HG03457 (cell line): ENCODE results near the gene IFFO2.

Experiments
- ATAC-seq: cut with Tn5 transposase; IDR thresholded peaks from one replicate; pipeline ENCODE4 v1.9.1; 2021; ENCODE audit warnings: moderate number of reproducible peaks; ENCODE audit not compliant: unreplicated experiment

IFFO2 gene

GRCh38 chr1:18951818-18952391 lies 4.6 kb downstream of the IFFO2 start:
- peak; percentile 32 for ATAC-seq

DNA sequence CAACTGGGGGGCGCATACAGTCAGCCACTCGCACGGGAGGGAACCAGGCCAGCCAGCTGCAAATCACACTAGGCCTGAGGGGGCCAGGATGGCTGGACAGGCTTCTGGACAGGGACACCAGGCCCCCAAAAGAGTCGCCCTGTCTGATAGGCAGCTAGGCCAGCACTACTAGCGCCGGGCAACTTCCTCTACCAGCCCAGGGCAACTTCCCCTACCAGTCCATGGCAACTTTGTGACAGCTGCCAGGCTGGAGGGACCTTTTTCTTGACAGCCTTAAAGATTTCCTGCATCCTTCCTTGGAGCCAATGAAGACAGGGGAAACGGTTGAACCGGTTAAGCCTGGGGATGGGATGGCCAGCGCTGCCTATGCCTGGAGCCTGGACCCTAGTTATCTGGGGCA lies 5.1 kb downstream of the IFFO2 start:
- no peak for ATAC-seq

GRCh38 chr1:18950401-18951026 lies 6.0 kb downstream of the IFFO2 start:
- no peak for ATAC-seq

DNA sequence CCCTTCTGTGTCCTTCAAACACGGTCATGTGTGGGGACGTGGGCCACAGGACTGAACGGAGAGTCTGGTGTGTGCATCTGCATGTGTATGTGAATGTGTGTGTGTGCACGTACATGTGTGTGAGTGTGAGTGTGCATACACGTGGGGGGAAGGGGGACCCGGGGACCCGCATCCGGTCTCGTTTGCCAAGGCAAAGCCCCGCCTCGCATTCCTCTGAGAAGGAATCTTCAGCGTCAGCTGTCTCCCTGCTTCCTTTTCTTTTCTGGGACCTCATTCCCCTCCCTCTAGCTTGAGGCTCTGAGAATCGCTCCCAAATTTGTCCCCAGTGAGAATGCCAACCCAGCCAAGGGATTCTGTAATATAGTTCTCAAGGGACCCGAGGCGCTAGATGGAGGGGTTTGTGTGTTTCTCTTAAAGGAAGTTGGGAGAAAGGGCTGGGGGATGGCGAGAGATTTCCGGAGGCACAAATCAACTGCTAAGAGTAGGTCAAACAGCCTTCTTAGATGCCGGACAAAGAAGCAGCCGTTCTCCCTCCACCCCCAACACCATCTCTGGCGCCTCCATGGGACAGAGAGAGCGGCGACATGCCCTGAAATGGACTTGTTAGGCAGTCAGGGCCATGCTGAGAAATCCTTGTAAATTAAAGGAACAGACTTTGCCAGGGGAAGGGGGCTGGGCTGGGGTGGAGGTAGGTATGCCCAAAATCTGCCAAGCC lies 6.6 kb downstream of the IFFO2 start:
- no peak for ATAC-seq

DNA sequence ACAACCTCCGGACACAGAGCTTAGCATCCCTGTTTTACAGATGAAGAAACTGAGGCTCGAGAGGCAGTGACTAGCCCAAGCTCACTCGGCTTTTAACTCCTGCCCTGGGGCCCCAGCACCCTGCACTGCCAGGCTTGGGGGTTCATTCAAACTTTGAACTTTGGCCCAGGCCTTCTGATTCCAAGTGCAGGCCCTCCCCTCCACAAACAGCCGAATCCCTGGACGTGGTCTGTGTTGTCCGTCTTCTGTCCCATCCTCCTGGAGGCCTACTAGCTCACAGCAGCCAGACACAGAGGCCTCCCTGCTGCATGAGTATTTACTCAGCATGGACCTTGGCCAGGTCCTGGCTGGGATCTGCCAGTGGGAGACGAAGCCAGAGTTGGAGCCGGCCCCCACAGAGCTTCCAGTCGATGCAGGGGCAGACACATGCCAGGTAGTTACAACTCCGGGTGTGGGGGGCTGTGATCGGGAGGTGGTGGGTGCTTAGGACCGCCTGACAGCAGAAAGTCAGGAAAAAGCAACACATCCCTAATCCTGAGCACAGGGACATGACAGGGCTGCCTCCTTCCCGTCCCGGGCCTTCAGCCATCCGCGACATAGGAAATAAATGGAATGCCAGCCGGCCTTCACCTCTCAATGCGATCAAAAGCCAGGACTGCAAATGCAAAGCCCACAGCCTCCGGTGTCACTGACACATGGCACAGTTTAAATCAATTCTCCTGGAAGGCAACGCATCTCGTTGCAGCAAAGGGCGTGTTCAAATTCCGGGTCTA lies 7.4 kb downstream of the IFFO2 start:
- no peak for ATAC-seq

DNA sequence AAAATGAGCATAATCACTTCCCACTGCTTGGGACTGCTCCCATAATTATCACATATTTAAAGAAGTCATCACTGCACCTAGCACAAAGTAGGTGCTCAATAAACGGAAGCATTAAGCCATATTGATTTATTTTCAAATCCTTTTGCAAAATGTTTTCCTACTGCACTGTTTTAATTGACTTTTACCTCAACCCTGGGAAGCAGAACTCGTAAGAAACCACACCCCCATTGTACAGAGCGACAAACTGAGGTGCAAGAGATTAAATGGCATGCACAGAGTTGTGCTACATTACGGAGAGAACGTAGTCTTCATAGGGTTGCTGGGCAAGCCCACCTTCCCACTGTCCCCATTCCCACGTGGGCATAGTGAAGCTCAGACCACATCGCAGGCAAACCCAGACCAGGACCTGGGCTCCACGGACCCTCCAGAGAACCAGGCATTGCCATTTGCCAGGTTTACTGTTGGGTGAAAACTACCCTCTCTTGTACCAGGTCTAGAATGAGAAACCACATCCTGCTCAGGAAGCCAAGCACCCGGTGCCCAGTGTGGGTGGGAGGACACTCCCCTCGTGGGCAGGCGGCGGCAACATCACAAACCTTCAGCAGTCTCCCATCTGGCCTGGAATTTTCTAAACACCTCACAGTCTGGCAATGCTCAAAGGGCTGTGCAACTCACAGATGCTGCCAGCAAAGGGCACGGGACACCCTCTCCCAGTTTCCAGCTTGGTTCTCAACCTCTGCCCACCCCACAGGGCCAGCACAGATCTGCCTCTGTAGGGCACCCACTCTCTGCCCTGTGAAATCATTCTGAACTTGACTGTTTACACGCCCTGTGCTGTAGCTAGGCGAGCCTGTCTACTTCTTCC lies 8.2 kb downstream of the IFFO2 start:
- ATAC-seq, result no peak

- ATAC-seq, result no peak
Measured at GRCh38 chr1:18947570-18947969, 8.9 kb downstream of the IFFO2 start.

DNA sequence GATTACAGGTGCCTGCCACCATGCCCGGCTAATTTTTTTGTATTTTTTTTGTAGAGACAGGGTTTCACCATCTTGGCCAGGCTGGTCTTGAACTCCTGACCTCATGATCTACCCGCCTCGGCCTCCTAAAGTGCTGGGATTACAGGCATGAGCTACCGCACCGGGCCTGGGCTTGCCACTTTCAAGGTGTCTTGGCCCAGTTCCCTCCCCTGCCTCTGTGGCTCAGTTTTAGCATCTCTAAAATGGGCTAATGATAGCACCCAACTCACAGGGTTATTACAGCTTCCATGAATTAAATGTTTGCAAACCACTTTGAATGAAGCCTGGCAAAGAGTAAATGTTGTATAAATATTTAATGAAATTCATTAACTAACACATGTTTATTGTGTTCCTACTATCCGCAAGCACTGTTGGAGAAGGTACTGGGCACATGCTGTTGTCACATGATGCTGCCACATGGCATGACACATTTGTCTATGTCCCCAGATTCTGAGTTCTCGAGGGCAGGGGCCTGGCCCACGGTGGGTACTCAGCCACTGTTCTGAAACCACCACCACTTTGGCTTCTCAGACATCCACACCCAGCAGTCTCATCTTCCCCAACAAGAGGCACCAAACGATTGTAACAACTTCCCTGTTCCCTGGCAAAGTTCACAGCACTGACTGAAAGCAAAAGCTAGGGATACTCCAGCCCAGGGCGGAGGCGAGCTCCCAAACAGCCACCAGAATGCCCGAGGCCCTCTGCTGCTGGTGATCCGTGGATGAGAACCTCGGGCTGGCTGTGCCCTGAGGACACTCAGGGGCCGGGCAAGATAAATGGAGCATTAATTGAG lies 9.7 kb downstream of the IFFO2 start:
- ATAC-seq, result no peak

DNA sequence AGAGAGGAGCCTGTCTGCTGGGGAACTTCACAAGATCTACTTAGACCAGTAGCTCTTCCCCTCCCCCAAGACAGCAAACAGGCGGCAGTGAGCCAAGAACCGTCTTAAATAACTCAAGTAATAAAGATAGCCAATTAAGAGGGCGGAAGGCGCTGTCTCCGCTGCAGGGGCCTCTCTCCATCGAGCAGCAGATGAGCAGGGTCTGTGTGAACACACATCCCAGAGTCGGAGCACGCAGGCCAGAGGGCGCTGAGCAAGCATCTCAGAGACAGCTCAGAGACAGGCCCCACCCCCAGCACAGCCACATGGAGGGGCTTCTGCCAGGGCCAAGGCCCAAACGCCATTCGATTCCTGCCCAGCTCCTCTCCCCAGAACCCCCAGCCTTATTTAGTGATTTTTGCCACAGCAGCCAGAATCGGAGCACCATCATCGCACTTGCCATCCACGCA lies 11.1 kb downstream of the IFFO2 start:
- ATAC-seq, result no peak

- no peak for ATAC-seq
Measured at GRCh38 chr1:18944810-18945209, 11.7 kb downstream of the IFFO2 start.

GRCh38 chr1:18943914-18944572 lies 12.4 kb downstream of the IFFO2 start:
- no peak for ATAC-seq

- no peak for ATAC-seq
Measured at GRCh38 chr1:18943162-18943561, 13.3 kb downstream of the IFFO2 start.

DNA sequence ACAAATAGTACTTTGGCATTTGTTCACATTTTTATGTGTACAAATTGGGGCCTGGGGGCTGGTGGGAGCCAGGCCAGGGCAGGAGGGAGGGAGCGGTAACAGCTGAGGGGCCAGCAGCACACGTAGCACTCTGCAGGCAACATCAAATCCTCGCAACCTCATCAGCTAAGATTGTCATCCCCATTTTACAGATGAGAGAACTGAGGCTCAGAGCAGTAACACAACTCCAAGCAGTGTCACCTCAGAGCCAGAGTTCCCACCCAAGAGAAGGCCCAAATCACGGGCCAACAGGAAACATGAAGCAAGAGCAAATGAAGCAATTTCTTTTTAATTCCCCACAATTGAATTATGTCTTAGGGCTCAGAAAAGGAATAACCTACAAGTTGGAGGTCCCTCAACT lies 14.1 kb downstream of the IFFO2 start:
- no peak for ATAC-seq

DNA sequence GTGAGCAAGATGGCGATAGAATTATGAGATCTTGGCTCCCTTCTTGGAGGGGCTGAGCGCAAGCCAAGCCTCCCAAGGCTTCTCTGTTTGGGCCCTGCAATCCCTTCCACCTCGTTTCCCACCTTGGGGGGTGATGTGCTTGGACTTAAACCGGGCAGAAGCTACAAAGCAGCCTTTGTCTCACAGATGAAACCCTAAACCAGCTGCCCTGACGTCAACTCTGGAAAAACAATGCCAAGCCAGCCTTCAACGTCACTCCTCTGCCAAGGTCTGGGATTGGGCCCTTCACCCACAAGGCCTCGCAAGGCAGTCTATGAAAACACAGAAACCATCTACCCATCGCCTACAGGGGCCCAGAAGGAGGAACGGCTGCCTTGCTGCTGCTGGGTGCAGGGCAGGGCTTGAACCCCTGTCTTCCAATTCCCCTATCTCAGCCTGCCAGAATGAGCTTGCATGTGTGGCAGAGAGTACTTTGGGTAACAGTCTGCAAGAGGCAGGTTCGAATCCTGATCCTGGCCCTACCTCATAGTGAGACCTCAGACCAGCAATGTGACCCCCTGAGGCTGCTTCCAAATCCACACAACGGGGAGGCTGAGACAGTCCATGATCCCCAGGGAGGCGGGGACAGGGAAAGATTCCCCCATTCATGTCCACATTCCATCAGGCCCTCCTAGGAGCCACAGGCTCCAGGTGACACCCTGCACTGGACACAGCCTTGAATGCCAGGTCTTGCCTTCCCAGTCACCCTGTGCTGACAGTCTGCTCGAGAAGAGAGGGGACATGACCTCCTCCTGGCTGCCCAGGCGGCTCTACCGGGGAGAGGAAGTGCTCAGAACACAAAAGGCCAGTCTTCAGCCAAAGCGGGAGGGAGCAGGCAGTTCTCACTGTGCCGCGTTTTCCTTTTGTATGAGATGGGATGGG lies 15.0 kb downstream of the IFFO2 start:
- ATAC-seq, result no peak

GRCh38 chr1:18940303-18941020 lies 16.0 kb downstream of the IFFO2 start:
- ATAC-seq, result no peak

- no peak for ATAC-seq
Measured at GRCh38 chr1:18939398-18940302, 16.8 kb downstream of the IFFO2 start.

GRCh38 chr1:18938707-18939070 lies 17.8 kb downstream of the IFFO2 start:
- no peak for ATAC-seq
